ENCODE data around the gene RSBN1L. TPM values are rescaled to one million over a fixed set of nuclear protein-coding genes. Genes with fewer than 3 reads are reported as not detected.

The RSBN1L gene
- total RNA-seq, 1 experiment from 2014 or later = 21.4 TPM

DNA sequence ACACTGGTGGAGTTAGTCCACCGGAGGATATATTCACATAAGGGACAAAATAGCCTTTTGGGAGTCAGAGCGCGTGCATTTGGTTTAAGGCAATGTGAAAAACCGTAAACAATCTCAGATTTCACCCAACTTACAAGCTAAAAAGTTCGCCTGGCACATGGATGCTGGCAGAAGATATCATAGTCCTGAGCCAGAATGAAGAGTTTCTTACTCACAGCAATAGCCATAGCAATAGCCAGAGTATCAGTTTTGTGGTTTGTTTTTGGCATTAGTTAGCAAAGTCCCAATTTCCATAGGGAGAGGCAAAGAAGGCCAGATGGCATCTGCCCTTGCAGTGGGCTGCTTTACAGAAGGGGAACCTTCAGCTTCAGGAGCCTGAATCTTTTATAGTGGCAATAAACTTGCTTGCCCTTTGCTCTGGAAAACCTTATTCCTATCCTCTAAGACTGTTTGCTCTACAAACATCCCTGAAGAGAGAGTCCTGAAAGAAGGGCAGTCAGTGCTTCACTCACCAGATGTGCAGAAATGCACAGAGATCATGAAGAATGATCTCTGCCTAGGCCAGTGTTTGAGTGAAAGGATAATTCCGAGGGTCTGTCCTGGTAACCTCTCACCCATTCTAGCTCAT is 28.7 kb upstream of the RSBN1L start:
- TF ChIP-seq, protein P1, sequence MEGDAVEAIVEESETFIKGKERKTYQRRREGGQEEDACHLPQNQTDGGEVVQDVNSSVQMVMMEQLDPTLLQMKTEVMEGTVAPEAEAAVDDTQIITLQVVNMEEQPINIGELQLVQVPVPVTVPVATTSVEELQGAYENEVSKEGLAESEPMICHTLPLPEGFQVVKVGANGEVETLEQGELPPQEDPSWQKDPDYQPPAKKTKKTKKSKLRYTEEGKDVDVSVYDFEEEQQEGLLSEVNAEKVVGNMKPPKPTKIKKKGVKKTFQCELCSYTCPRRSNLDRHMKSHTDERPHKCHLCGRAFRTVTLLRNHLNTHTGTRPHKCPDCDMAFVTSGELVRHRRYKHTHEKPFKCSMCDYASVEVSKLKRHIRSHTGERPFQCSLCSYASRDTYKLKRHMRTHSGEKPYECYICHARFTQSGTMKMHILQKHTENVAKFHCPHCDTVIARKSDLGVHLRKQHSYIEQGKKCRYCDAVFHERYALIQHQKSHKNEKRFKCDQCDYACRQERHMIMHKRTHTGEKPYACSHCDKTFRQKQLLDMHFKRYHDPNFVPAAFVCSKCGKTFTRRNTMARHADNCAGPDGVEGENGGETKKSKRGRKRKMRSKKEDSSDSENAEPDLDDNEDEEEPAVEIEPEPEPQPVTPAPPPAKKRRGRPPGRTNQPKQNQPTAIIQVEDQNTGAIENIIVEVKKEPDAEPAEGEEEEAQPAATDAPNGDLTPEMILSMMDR (IDR thresholded peaks at IDR 0.05; ENCODE audit: insufficient read depth in 1 of 2, low read depth in 1 of 2, low read length in 1 of 2, severe bottlenecking in 1 of 2, unreplicated experiment in 1 of 2) = no peak
- Mint-ChIP-seq H3K27ac (ENCODE audit: unreplicated experiment) (no peak overlapping the region), H3K27me3 (ENCODE audit: insufficient read depth, unreplicated experiment) (no peaks in the 10 kb centered on the region), H3K9me3 (ENCODE audit: unreplicated experiment) (no peaks in the 10 kb centered on the region), H3K36me3 (ENCODE audit: insufficient read depth, unreplicated experiment) (peaks cover 12% of the 10 kb centered on the region), H3K4me3 (ENCODE audit: unreplicated experiment) (no peak overlapping the region), H3K4me1 (ENCODE audit: low read depth, unreplicated experiment) (peaks cover 15% of the 10 kb centered on the region)
- no peaks in the 10 kb centered on the region for H3K9me3 ChIP-seq
- H3K4me3 ChIP-seq (ENCODE audit: low read depth, low read length) = no peak overlapping the region
- H3K36me3 ChIP-seq (ENCODE audit: control insufficient read depth, insufficient read depth, low read length) = no peaks in the 10 kb centered on the region
- no peaks in the 10 kb centered on the region for H3K27me3 ChIP-seq (replicated peaks; ENCODE audit: control insufficient read depth, insufficient read depth, low read length)
- no TSS peak for BruUV-seq (replicated peaks)
- peak in 1 of 2 experiments; percentile 30 for DNase-seq
- CTCF ChIA-PET = interaction anchor here (1.2 kb wide), 1 partner anchor 10 kb away, joined by 4 read pairs; no protein-coding TSS in a partner anchor
- intact Hi-C loops (cut with micrococcal nuclease; ENCODE audit: unreplicated experiment) = no loop called here
- POLR2A ChIA-PET = no interaction called here
- H3K4me1 ChIP-seq = peaks cover 10% of the 10 kb centered on the region

DNA sequence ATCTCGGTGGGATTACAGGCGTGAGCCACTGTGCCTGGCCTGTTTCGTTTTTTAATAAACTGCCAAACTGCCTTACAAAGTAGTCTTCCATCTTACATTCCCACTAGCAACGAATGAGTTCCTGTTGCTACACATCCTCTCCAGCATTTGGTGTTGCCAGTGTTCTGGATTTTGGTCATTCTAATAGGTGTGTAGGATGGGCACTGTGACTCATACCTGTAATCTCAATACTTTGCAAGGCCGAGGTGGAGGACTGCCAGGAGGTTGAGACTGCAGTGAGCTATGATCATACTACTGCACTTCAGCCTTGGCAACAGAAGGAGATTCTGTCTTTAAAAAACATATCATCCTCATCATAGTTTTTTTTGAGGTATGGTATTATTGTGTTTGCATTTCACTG is 21.4 kb upstream of the RSBN1L start:
- intact Hi-C loops (cut with micrococcal nuclease; ENCODE audit: unreplicated experiment) = no loop called here
- H3K9me3 ChIP-seq = no peaks in the 10 kb centered on the region
- H3K4me3 ChIP-seq (ENCODE audit: low read depth, low read length) = no peak overlapping the region
- no peaks in the 10 kb centered on the region for H3K36me3 ChIP-seq (ENCODE audit: control insufficient read depth, insufficient read depth, low read length)
- H3K4me1 Mint-ChIP-seq (ENCODE audit: low read depth, unreplicated experiment) = peaks cover 12% of the 10 kb centered on the region
- peaks cover 15% of the 10 kb centered on the region for H3K4me1 ChIP-seq
- ChIA-PET POLR2A (no interaction called here), CTCF (no interaction called here)
- no peak for DNase-seq
- no peaks in the 10 kb centered on the region for H3K9me3 Mint-ChIP-seq (ENCODE audit: unreplicated experiment)
- H3K27ac Mint-ChIP-seq (ENCODE audit: unreplicated experiment) = no peak overlapping the region
- no peaks in the 10 kb centered on the region for H3K27me3 Mint-ChIP-seq (ENCODE audit: insufficient read depth, unreplicated experiment)
- no TSS peak for BruUV-seq (replicated peaks)
- H3K4me3 Mint-ChIP-seq (ENCODE audit: unreplicated experiment) = no peak overlapping the region
- H3K36me3 Mint-ChIP-seq (ENCODE audit: insufficient read depth, unreplicated experiment) = peaks cover 17% of the 10 kb centered on the region
- TF ChIP-seq, protein P1 (IDR thresholded peaks at IDR 0.05; ENCODE audit: insufficient read depth in 1 of 2, low read depth in 1 of 2, low read length in 1 of 2, severe bottlenecking in 1 of 2, unreplicated experiment in 1 of 2) = no peak
- H3K27me3 ChIP-seq (replicated peaks; ENCODE audit: control insufficient read depth, insufficient read depth, low read length) = no peaks in the 10 kb centered on the region

- peaks cover 32% of the 10 kb centered on the region for H3K36me3 Mint-ChIP-seq (ENCODE audit: insufficient read depth, unreplicated experiment)
These were observed 16.7 kb upstream of the RSBN1L start for GRCh38 chr7:77679608-77680007.

More at GRCh38 chr7:77679608-77680007, 16.7 kb upstream of the RSBN1L start:
- no peaks in the 10 kb centered on the region for H3K9me3 ChIP-seq
- BruUV-seq (replicated peaks) = no TSS peak
- peak in 1 of 2 experiments; percentile 48 for DNase-seq
- peaks cover 21% of the 10 kb centered on the region for H3K4me1 Mint-ChIP-seq (ENCODE audit: low read depth, unreplicated experiment)
- H3K27me3 Mint-ChIP-seq (ENCODE audit: insufficient read depth, unreplicated experiment) = no peaks in the 10 kb centered on the region
- TF ChIP-seq, protein P1 (IDR thresholded peaks at IDR 0.05; ENCODE audit: insufficient read depth in 1 of 2, low read depth in 1 of 2, low read length in 1 of 2, severe bottlenecking in 1 of 2, unreplicated experiment in 1 of 2) = no peak
- ChIA-PET POLR2A (interaction anchor here (0.5 to 1.5 kb wide), 2 partner anchors 16 to 118 kb away, joined by 3 to 6 read pairs; partner anchors contain the start of gene TMEM60), CTCF (no interaction called here)
- no peak overlapping the region for H3K4me3 ChIP-seq (ENCODE audit: low read depth, low read length)
- peak overlapping the region; percentile 54 for H3K4me3 Mint-ChIP-seq (ENCODE audit: unreplicated experiment)
- no peaks in the 10 kb centered on the region for H3K9me3 Mint-ChIP-seq (ENCODE audit: unreplicated experiment)
- intact Hi-C loops (cut with micrococcal nuclease; ENCODE audit: unreplicated experiment) = loop anchor here (2.0 kb wide), 1 partner anchor 17 kb away; the partner anchor contains the start of gene RSBN1L
- peaks cover 3% of the 10 kb centered on the region for H3K36me3 ChIP-seq (ENCODE audit: control insufficient read depth, insufficient read depth, low read length)
- peaks cover 37% of the 10 kb centered on the region for H3K4me1 ChIP-seq
- H3K27ac Mint-ChIP-seq (ENCODE audit: unreplicated experiment) = peak overlapping the region; percentile 42
- H3K27me3 ChIP-seq (replicated peaks; ENCODE audit: control insufficient read depth, insufficient read depth, low read length) = no peaks in the 10 kb centered on the region

Measured in Caco-2 (cell line).